Loucy (cell line): Measurements from ENCODE around the gene SNAP23.

Experiments
- H2AFZ ChIP-seq: fragments of 200-600 bp; sonication (generic); 2 replicates; pipeline ENCODE4 v1.6.0; 2016; ENCODE audit warnings: antibody characterized with exemption, mild to moderate bottlenecking, low read length, moderate library complexity
- H3F3A ChIP-seq: fragments of 200-600 bp; 2 replicates; pipeline ENCODE4 v1.6.0; 2016; ENCODE audit warnings: antibody characterized with exemption, low read depth, mild to moderate bottlenecking
- H3K27me3 ChIP-seq: fragments of 200-600 bp; sonication (generic); 2 replicates; pipeline ENCODE4 v1.6.1; 2014; ENCODE audit warnings: low read length, mild to moderate bottlenecking; ENCODE audit not compliant: insufficient read depth, poor library complexity, severe bottlenecking
- H3K36me3 ChIP-seq: fragments of 200-600 bp; sonication (generic); 2 replicates; pipeline ENCODE4 v1.6.1; 2016; ENCODE audit warnings: low read length; ENCODE audit not compliant: insufficient read depth
- H3K4me1 ChIP-seq: fragments of 200-600 bp; sonication (generic); 2 replicates; pipeline ENCODE4 v1.5.1; 2014; ENCODE audit warnings: low read length, mild to moderate bottlenecking; ENCODE audit not compliant: insufficient read depth, poor library complexity, severe bottlenecking
- H3K4me2 ChIP-seq: fragments of 200-600 bp; sonication (generic); 2 replicates; pipeline ENCODE4 v1.6.0; 2014; ENCODE audit warnings: antibody characterized with exemption, low read length, low read depth, mild to moderate bottlenecking; ENCODE audit not compliant: poor library complexity, severe bottlenecking
- H3K4me3 ChIP-seq: fragments of 200-600 bp; sonication (generic); 2 replicates; pipeline ENCODE4 v1.5.1; 2014; ENCODE audit warnings: low read length, mild to moderate bottlenecking, mixed read lengths; ENCODE audit not compliant: poor library complexity, severe bottlenecking
- H3K79me2 ChIP-seq: fragments of 200-600 bp; sonication (generic); 2 replicates; pipeline ENCODE4 v1.6.1; 2014; ENCODE audit warnings: low read length; ENCODE audit not compliant: insufficient read depth
- H3K9ac ChIP-seq: fragments of 200-600 bp; sonication (generic); 2 replicates; pipeline ENCODE4 v1.6.0; 2014; ENCODE audit warnings: mild to moderate bottlenecking, low read depth, low read length, moderate library complexity; ENCODE audit not compliant: poor library complexity, severe bottlenecking
- H3K9me2 ChIP-seq: fragments of 200-600 bp; sonication (generic); replicated peaks from 2 replicates; pipeline ENCODE4 v1.6.1; 2016; ENCODE audit warnings: low read depth, low read length, mixed read lengths
- H3K9me3 ChIP-seq: fragments of 200-600 bp; sonication (generic); 2 replicates; pipeline ENCODE4 v1.6.1; 2014; ENCODE audit warnings: mild to moderate bottlenecking, antibody characterized with exemption, low read length, low read depth; ENCODE audit not compliant: insufficient read depth
- H4K20me1 ChIP-seq: fragments of 200-600 bp; sonication (generic); 2 replicates; pipeline ENCODE4 v1.6.0; 2014; ENCODE audit warnings: antibody characterized with exemption, low read length, mild to moderate bottlenecking; ENCODE audit not compliant: insufficient read depth, poor library complexity, severe bottlenecking
- CTCF ChIP-seq: fragments of 200-600 bp; sonication (generic); conservative IDR thresholded peaks from 2 replicates; pipeline ENCODE4 v1.5.1; 2014; ENCODE audit warnings: mild to moderate bottlenecking, antibody characterized with exemption, low read length
- EZH2phosphoT487 ChIP-seq: fragments of 200-600 bp; IDR thresholded peaks from 2 replicates; pipeline ENCODE4 v1.6.1; 2018; ENCODE audit warnings: antibody characterized with exemption, mild to moderate bottlenecking, moderate library complexity, borderline replicate concordance

The SNAP23 gene

DNA sequence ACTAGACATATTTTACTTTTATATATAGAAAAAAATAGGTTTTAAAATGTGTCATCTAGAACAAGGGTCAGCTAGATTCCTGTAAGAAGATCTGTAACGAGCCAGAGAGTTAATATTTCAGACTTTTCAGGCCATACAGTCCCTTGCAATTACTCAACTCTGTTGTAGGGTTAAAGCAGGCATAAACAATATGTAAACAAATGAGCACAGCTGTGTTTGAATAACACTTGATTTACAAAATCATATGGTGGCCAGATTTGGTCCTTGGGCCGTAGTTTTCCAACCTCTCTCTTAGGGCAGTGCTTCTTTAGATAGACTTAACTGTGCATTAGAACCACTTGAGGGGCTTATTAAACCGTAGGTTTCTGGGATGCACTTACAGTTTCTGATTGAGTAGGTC lies 33.5 kb downstream of the SNAP23 start:
- no peak overlapping the region for H3K4me2 ChIP-seq
- H4K20me1 ChIP-seq: no peaks in the 10 kb centered on the region
- H3K9me3 ChIP-seq: no peaks in the 10 kb centered on the region
- H3K9me2 ChIP-seq: no peaks in the 10 kb centered on the region
- H3K27me3 ChIP-seq: no peaks in the 10 kb centered on the region
- H2AFZ ChIP-seq: no peak overlapping the region
- no peaks in the 10 kb centered on the region for H3F3A ChIP-seq
- no peaks in the 10 kb centered on the region for H3K79me2 ChIP-seq
- no peaks in the 10 kb centered on the region for H3K4me1 ChIP-seq
- no peak overlapping the region for H3K4me3 ChIP-seq
- H3K36me3 ChIP-seq: peaks cover 37% of the 10 kb centered on the region; the same call in 1 of the 2 replicates
- H3K9ac ChIP-seq: no peak overlapping the region
- TF ChIP-seq EZH2phosphoT487 (no peak), CTCF (no peak)

GRCh38 chr15:42533246-42533645 lies 37.8 kb downstream of the SNAP23 start:
- Histone ChIP-seq H3F3A (no peaks in the 10 kb centered on the region), H3K79me2 (no peaks in the 10 kb centered on the region), H3K4me3 (no peak overlapping the region), H3K9me2 (no peaks in the 10 kb centered on the region), H4K20me1 (no peaks in the 10 kb centered on the region), H3K9ac (no peak overlapping the region), H3K4me2 (no peak overlapping the region), H3K9me3 (no peaks in the 10 kb centered on the region), H3K36me3 (peaks cover 32% of the 10 kb centered on the region; the same call in 1 of the 2 replicates), H3K27me3 (no peaks in the 10 kb centered on the region), H2AFZ (no peak overlapping the region), H3K4me1 (no peaks in the 10 kb centered on the region)
- no peak for TF ChIP-seq EZH2phosphoT487
- no peak for TF ChIP-seq CTCF

- Histone ChIP-seq H3F3A (no peaks in the 10 kb centered on the region), H3K4me1 (peaks cover 49% of the 10 kb centered on the region), H3K27me3 (no peaks in the 10 kb centered on the region), H3K36me3 (peaks cover 7% of the 10 kb centered on the region; the same call in 1 of the 2 replicates), H4K20me1 (peaks cover 14% of the 10 kb centered on the region), H3K79me2 (peaks cover 52% of the 10 kb centered on the region), H3K9me2 (no peaks in the 10 kb centered on the region), H3K9me3 (no peaks in the 10 kb centered on the region), H2AFZ (no peak overlapping the region), H3K4me3 (peak overlapping the region; percentile 90), H3K4me2 (peak overlapping the region; percentile 85), H3K9ac (peak overlapping the region; percentile 87)
- TF ChIP-seq EZH2phosphoT487 (no peak), CTCF (no peak)
These were observed 49.6 kb downstream of the SNAP23 start for GRCh38 chr15:42544853-42545629.
